Activated CD8-positive, alpha-beta T cell treated with anti-CD3 and anti-CD28 coated beads, Interleukin-2, amount 10 ng/mL, durations not matched to agents 7 days and 5 days (primary cell): ENCODE results near the gene NCBP1. TPM values are rescaled to one million over a fixed set of nuclear protein-coding genes. Genes with fewer than 3 reads are reported as not detected.
A peak's percentile ranks its signal among the peaks of the same experiment; 100 is the strongest.
"Not testable (repeated sequence)": the region's sequence is repeated elsewhere in the genome, so short reads cannot be mapped to it uniquely, and the experiment has no call there.

Experiments
- ATAC-seq: fragments of 150-1000 bp; cut with Tn5 transposase; one replicate; pipeline ENCODE4 v1.10.0; 2021; ENCODE audit warnings: moderate library complexity
- CTCF ChIA-PET: fragments of 350-600 bp; sonication (Branson Sonifier 250); formaldehyde crosslinking; loops from one replicate; lab custom pipeline; 2021; ENCODE audit warnings: antibody characterized with exemption; lab: Charles Lee
- POLR2A ChIA-PET: fragments of 350-600 bp; sonication (Branson Sonifier 250); formaldehyde crosslinking; loops from one replicate; lab custom pipeline; 2021; ENCODE audit warnings: antibody characterized with exemption; lab: Charles Lee
- DNase-seq: peaks from one replicate; pipeline ENCODE4 v3.0.0-alpha.2; 2020
- H3K27ac Mint-ChIP-seq: one replicate; pipeline ENCODE4 v1.8.0; 2021; ENCODE audit warnings: mild to moderate bottlenecking, mixed read lengths
- H3K27me3 Mint-ChIP-seq: one replicate; pipeline ENCODE4 v1.8.0; 2021; ENCODE audit warnings: low read depth, mixed read lengths
- H3K36me3 Mint-ChIP-seq: one replicate; pipeline ENCODE4 v1.8.0; 2021; ENCODE audit warnings: low read depth, mixed read lengths
- H3K4me1 Mint-ChIP-seq: one replicate; pipeline ENCODE4 v1.8.0; 2021; ENCODE audit warnings: low read depth, mixed read lengths
- H3K4me3 Mint-ChIP-seq: one replicate; pipeline ENCODE4 v1.8.0; 2021; ENCODE audit warnings: mild to moderate bottlenecking, mixed read lengths
- H3K9me3 Mint-ChIP-seq: one replicate; pipeline ENCODE4 v1.8.0; 2022; ENCODE audit warnings: mixed read lengths; ENCODE audit not compliant: insufficient read depth
- total RNA-seq, 2 experiments: library from RNA; stranded (reverse); gene quantifications; one replicate each; pipeline ENCODE4 v1.2.3, GENCODE V29; 2021

NCBP1 gene, protein sequence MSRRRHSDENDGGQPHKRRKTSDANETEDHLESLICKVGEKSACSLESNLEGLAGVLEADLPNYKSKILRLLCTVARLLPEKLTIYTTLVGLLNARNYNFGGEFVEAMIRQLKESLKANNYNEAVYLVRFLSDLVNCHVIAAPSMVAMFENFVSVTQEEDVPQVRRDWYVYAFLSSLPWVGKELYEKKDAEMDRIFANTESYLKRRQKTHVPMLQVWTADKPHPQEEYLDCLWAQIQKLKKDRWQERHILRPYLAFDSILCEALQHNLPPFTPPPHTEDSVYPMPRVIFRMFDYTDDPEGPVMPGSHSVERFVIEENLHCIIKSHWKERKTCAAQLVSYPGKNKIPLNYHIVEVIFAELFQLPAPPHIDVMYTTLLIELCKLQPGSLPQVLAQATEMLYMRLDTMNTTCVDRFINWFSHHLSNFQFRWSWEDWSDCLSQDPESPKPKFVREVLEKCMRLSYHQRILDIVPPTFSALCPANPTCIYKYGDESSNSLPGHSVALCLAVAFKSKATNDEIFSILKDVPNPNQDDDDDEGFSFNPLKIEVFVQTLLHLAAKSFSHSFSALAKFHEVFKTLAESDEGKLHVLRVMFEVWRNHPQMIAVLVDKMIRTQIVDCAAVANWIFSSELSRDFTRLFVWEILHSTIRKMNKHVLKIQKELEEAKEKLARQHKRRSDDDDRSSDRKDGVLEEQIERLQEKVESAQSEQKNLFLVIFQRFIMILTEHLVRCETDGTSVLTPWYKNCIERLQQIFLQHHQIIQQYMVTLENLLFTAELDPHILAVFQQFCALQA
- total RNA-seq, result 10 to 100 TPM; 45.1 to 45.9 TPM

DNA sequence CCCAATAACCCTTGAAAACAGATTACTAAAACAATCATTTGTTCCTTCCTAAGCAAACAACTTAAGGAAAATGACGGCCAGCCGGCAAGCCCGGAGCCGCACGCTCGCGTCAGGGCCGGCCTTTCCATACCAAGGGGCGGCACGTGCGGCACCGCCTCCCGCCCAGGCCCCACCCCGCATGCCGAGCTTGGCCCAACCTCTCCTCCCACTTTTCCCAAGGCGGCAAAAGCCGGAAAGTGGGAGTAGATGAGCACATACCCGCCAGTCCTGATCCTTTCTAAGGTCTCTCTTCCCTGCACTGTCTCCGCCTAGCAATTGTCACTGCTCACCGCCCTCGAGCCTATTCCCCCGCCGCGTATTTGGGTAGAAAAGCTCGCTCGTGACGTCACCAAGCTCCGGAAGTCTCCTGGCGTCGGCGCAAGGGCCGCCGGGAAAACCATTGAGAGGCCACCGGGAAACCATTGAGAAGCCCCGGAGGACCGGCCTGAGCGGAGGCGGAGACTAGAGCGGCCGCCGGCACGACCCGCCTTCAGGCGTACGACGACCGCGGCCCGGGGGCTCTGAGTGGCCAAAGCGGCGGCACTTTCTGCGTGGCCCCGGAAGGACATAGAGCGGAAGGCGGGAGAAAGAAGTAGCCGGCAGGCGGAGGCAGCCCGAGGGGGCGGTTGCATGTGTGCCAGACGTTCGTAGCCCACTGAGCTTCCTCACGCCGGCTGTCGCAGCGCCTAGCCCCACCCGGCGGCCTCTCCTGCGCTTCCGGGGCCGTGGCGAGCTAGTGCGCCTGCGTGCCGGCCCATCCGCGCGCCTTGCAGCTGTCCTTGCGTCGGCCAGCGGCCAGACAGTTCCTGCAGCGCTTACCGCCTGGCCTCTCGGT is at the start of gene NCBP1, which contains the start of gene TSTD2:
Gene NCBP1 (plus strand): TSS at position 837 of the 874 bp plus-strand sequence. CDS start 61 bp downstream, outside the sequence.
Gene TSTD2 (minus strand): TSS at position 384 of the 874 bp plus-strand sequence. CDS start 5,806 bp downstream, outside the sequence.
- Mint-ChIP-seq H3K36me3 (peaks cover 19% of the 10 kb centered on the region), H3K4me1 (peaks cover 29% of the 10 kb centered on the region), H3K9me3 (no peaks in the 10 kb centered on the region), H3K27me3 (no peaks in the 10 kb centered on the region), H3K4me3 (peak within 1 kb of the TSS; percentile 86), H3K27ac (peak within 1 kb of the TSS; percentile 100)
- peak; percentile 92 for ATAC-seq
- peak; percentile 97 for DNase-seq
- CTCF ChIA-PET, result interaction anchor here (0.7 to 3.1 kb wide), 11 partner anchors 9 to 779 kb away, joined by 3 to 19 read pairs (median 4); partner anchors contain the start of genes TDRD7, TMOD1, XPA and ZNF782
- POLR2A ChIA-PET, result interaction anchor here (0.6 to 3.2 kb wide), 14 partner anchors 9 to 1266 kb away, joined by 3 to 17 read pairs (median 4); partner anchors contain the start of genes TRMO and XPA

DNA sequence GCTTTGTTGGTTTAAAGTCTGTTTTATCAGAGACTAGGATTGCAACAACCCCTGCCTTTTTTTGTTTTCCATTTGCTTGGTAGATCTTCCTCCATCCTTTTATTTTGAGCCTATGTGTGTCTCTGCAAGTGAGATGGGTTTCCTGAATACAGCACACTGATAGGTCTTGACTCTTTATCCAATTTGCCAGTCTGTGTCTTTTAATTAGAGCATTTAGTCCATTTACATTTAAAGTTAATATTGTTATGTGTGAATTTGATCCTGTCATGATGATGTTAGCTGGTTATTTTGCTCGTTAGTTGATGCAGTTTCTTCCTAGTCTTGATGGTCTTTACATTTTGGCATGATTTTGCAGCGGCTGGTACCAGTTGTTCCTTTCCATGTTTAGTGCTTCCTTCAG is 48.8 kb upstream of the NCBP1 start:
- ATAC-seq, DNase-seq, H3K9me3 Mint-ChIP-seq, H3K36me3 Mint-ChIP-seq, H3K27ac Mint-ChIP-seq, CTCF ChIA-PET, H3K4me1 Mint-ChIP-seq, POLR2A ChIA-PET, H3K27me3 Mint-ChIP-seq, H3K4me3 Mint-ChIP-seq: not testable (repeated sequence)

DNA sequence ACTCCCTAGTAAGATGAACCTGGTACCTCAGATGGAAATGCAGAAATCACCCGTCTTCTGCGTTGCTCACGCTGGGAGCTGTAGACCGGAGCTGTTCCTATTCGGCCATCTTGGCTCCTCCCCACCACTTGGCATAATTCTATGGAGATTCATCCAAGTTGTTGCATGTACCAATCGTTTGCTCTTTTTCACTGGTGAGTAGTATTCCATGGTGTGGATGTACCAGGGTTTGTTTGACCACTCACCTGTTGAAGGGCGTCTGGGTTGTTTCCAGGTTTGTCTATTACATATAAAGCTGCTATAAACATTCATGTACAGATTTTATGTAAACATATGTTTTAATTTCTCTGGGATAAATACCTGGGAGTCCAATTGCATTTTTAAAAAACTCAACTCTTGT is 46.7 kb upstream of the NCBP1 start:
- POLR2A ChIA-PET, H3K27ac Mint-ChIP-seq, H3K36me3 Mint-ChIP-seq, H3K4me1 Mint-ChIP-seq, H3K4me3 Mint-ChIP-seq, H3K27me3 Mint-ChIP-seq, H3K9me3 Mint-ChIP-seq, ATAC-seq, DNase-seq: not testable (repeated sequence)
- CTCF ChIA-PET, result interaction anchor here (1.5 kb wide), 1 partner anchor 12 kb away, joined by 8 read pairs; no protein-coding TSS in a partner anchor

DNA sequence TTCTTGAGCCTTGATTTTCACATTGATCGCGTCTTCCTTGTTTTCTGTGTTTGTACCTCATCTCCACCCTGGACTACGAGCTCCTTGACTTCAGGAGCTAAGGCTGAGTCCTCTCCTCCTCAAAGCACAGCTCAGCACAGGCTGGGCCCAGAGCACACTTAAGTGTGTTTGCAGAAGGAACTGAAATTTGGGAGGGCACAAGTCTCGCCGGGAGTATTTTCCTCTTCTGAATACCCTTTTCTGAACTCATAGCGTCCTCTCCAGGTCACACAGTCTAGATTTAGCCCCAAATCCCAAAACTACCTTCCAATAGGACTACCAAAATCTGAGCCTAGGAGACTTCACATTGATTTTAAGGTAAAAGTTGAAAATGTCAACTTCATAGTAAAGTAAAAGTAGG is 42.1 kb upstream of the NCBP1 start:
- peaks cover 1% of the 10 kb centered on the region for H3K36me3 Mint-ChIP-seq
- POLR2A ChIA-PET, result no interaction called here
- peaks cover 5% of the 10 kb centered on the region for H3K27me3 Mint-ChIP-seq
- no peak for ATAC-seq
- no peak overlapping the region for H3K27ac Mint-ChIP-seq
- H3K4me1 Mint-ChIP-seq, result peaks cover 2% of the 10 kb centered on the region
- no peak overlapping the region for H3K4me3 Mint-ChIP-seq
- H3K9me3 Mint-ChIP-seq, result peaks cover 7% of the 10 kb centered on the region
- CTCF ChIA-PET, result no interaction called here
- DNase-seq, result no peak

DNA sequence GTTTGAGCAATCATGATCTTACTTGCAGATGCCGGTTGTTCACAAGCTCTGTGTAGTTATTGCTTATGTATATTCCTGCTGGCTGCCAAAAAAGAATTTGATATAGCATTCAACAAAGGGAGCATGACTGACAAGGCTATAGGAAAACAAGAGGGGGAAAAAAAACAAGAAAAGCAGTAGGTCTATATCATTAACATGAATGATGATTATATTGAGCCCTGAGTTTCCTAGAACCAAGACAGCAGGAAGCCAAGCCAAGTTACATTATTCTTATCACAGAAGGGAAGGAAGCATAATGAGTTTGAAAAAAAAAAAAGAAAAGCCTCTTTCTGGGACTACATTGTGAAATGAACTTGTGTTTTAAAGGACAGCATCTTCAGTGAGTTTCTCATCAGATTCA is 41.5 kb upstream of the NCBP1 start:
- no peak for ATAC-seq
- H3K27ac Mint-ChIP-seq, result no peak overlapping the region
- ChIA-PET POLR2A (no interaction called here), CTCF (interaction anchor here (0.5 to 8.3 kb wide), 2 partner anchors 92 to 122 kb away, joined by 3 to 172 read pairs; no protein-coding TSS in a partner anchor)
- H3K27me3 Mint-ChIP-seq, result peaks cover 5% of the 10 kb centered on the region
- peaks cover 2% of the 10 kb centered on the region for H3K4me1 Mint-ChIP-seq
- no peak for DNase-seq
- no peak overlapping the region for H3K4me3 Mint-ChIP-seq
- H3K36me3 Mint-ChIP-seq, result peaks cover 1% of the 10 kb centered on the region
- H3K9me3 Mint-ChIP-seq, result peaks cover 5% of the 10 kb centered on the region

DNA sequence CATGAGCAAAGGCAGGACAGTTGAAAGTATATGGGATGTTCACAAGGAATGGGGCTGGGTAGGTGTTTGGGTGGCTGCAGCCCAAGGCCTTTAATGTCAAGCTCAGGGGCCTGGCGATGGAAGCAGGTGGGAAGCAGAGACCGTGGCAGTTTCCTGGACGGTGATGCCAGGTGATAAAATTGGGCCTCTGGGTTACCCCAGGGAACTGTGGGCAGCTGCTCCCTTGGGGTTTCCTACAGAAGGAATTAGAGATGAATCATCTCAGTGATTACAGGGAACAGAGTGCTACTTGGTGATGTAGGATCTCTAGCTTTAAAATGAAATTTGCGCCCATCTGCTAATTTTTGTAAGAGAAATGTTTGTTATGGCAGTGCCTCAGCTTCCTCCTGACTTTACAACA is 39.7 kb upstream of the NCBP1 start:
- H3K36me3 Mint-ChIP-seq, result no peaks in the 10 kb centered on the region
- H3K4me3 Mint-ChIP-seq, result no peak overlapping the region
- ChIA-PET CTCF (interaction anchor here (1.3 to 8.3 kb wide), 2 partner anchors 22 to 124 kb away, joined by 6 to 172 read pairs; no protein-coding TSS in a partner anchor), POLR2A (no interaction called here)
- peaks cover 6% of the 10 kb centered on the region for H3K4me1 Mint-ChIP-seq
- ATAC-seq (no peak), DNase-seq (no peak)
- peaks cover 2% of the 10 kb centered on the region for H3K27me3 Mint-ChIP-seq
- no peaks in the 10 kb centered on the region for H3K9me3 Mint-ChIP-seq
- no peak overlapping the region for H3K27ac Mint-ChIP-seq

DNA sequence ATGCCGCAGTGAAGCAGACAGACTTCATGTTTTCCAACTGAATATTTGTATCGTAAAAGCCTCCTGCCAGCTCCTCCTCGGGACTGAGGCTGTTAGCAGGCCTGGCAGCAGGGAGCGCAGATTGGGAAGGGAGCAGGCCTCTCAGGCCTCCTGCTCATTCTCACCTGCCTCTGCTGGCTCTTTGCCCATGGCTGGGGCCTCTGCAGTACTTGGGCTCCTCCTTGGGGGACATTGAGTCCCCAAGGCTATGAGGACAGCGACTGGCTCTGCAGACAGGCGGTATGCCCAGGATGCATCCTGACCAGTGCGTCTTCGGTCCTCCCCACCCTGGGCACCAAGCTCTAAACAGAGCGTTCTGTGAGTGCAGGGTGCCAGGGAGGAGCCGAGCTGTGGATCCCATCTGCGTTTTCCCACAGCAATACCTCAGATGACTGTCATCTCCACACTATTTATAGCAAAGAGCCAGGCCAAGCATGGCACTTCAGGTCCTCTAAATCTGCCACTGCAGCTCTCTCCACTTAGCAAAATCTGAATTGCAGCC is 39.2 kb upstream of the NCBP1 start:
- H3K27me3 Mint-ChIP-seq, result peaks cover 2% of the 10 kb centered on the region
- CTCF ChIA-PET, result interaction anchor here (1.3 to 8.3 kb wide), 2 partner anchors 22 to 124 kb away, joined by 6 to 172 read pairs; no protein-coding TSS in a partner anchor
- H3K4me1 Mint-ChIP-seq, result peaks cover 6% of the 10 kb centered on the region
- ATAC-seq, result no peak
- H3K27ac Mint-ChIP-seq, result no peak overlapping the region
- no peaks in the 10 kb centered on the region for H3K36me3 Mint-ChIP-seq
- no peaks in the 10 kb centered on the region for H3K9me3 Mint-ChIP-seq
- no peak overlapping the region for H3K4me3 Mint-ChIP-seq
- no peak for DNase-seq
- POLR2A ChIA-PET, result no interaction called here

DNA sequence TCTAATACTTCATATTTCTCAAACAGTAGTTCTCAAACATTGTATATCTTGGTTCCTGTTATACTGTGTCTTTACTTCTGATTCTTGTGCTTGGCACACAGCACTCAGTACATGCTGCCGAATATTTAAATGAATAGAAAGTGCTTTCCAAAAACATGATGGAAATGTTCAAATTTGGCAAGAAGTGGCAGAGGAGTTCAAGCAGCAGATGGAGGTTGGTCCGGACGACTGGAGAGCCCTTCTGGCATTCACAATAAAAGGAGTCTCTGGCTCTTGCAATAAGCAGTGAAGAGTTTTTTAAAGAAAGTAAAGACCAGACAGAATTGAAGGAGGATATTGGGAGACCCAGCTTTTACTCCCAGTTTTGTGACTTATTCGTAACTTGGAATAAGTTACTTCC is 36.7 kb upstream of the NCBP1 start:
- Mint-ChIP-seq H3K27ac (no peak overlapping the region), H3K36me3 (peaks cover 10% of the 10 kb centered on the region), H3K27me3 (peaks cover 2% of the 10 kb centered on the region), H3K4me3 (no peak overlapping the region), H3K9me3 (no peaks in the 10 kb centered on the region), H3K4me1 (peaks cover 6% of the 10 kb centered on the region)
- DNase-seq (no peak), ATAC-seq (no peak)
- ChIA-PET CTCF (interaction anchor here (1.1 to 8.3 kb wide), 2 partner anchors 127 to 185 kb away, joined by 5 to 172 read pairs; partner anchors contain the start of gene TDRD7), POLR2A (no interaction called here)

DNA sequence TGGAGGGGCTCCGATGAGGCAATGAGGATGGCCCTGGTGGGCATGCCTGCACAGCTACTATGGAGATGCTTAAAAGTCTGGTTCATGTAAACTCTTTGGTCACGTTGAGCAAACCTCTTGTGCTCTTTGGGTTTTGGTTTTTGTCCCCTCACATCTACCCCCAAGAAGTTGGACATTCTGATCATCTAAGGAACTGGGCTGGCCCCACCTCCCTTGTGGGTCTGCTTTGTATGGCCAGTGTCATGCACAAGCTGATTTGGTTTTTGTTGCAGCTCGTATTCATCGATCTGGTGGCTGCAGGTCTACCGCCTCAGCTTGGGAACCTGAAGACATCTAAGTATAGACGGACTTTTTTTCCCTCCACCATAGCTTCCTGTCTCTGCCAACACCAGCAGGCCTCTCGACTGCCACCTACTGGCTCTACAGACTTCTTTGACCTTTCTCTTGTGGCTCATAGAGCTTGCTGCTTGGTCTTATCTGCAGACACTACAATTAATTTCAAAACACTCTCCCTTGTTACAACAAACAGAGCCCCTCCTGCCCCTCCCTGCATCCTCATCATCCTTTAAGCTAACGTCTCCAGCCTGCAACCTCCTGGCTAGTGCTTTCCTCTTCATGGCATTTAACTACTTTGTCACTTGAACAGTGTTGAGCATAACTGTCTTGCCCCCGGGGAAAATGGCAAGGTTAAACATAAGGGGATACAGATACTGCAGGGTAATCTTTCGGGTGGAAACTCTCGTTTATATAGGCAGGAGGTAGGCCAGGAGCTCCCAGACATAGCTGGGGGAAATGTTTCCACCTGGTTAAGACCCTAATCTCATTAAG is 34.9 kb upstream of the NCBP1 start:
- ATAC-seq (peak; percentile 93), DNase-seq (peak; percentile 86)
- H3K4me1 Mint-ChIP-seq, result peaks cover 5% of the 10 kb centered on the region
- peaks cover 17% of the 10 kb centered on the region for H3K36me3 Mint-ChIP-seq
- H3K9me3 Mint-ChIP-seq, result no peaks in the 10 kb centered on the region
- H3K27me3 Mint-ChIP-seq, result peaks cover 1% of the 10 kb centered on the region
- H3K4me3 Mint-ChIP-seq, result no peak overlapping the region
- ChIA-PET POLR2A (interaction anchor here (0.8 kb wide), 1 partner anchor 50 kb away, joined by 3 read pairs; no protein-coding TSS in a partner anchor), CTCF (interaction anchor here (0.6 to 8.3 kb wide), 68 partner anchors 9 to 744 kb away, joined by 3 to 172 read pairs (median 5); partner anchors contain the start of genes NCBP1, TDRD7, TMOD1 and TSTD2)
- H3K27ac Mint-ChIP-seq, result no peak overlapping the region
